SK-N-SH (cell line): ENCODE data around the gene SPOCK1. TPM values are rescaled to one million over a fixed set of nuclear protein-coding genes. Genes with fewer than 3 reads are reported as not detected.

Source experiments
- CTCF ChIA-PET: fragments of 300-600, 350-600 bp; formaldehyde crosslinking; extraction: SDS; loops from one replicate; lab custom pipeline; 2021; lab: Yijun Ruan, JAX
- POLR2A ChIA-PET: fragments of 350-600 bp; sonication (Branson Sonifier 250); formaldehyde crosslinking; extraction: SDS; loops from one replicate; lab custom pipeline; 2020; ENCODE audit warnings: antibody characterized with exemption, inconsistent platforms; lab: Yijun Ruan, JAX
- DNase-seq: peaks from one replicate; pipeline ENCODE4 v3.0.0; 2012
- H2AFZ ChIP-seq: fragments of 200-600 bp; sonication (generic); 2 replicates; pipeline ENCODE4 v1.8.1; 2016; ENCODE audit warnings: antibody characterized with exemption, mild to moderate bottlenecking, low read depth
- H3F3A ChIP-seq: fragments of 200-600 bp; sonication (generic); replicated peaks from 2 replicates; pipeline ENCODE3; 2016; ENCODE audit warnings: antibody characterized with exemption, mild to moderate bottlenecking; ENCODE audit not compliant: insufficient read depth
- H3K27ac ChIP-seq, 2 experiments: fragments of 200-500 bp in 1 of 2; fragments of 200-600 bp in 1 of 2; sonication (Bioruptor generic) in 1 of 2; sonication (generic), shearing (Covaris generic) in 1 of 2; 2 replicates each; pipeline versions ENCODE4 v1.5.1 to v1.6.1; 2014 to 2016; ENCODE audit warnings: low read depth in 2 of 2, inconsistent platforms in 1 of 2, low read length in 1 of 2, mild to moderate bottlenecking in 1 of 2, mixed read lengths in 1 of 2
- H3K27me3 ChIP-seq: fragments of 200-600 bp; sonication (generic), shearing (Covaris generic); 2 replicates; pipeline ENCODE4 v1.6.1; 2016; ENCODE audit warnings: mixed run types; ENCODE audit not compliant: insufficient read depth
- H3K36me3 ChIP-seq, 2 experiments: fragments of 200-500 bp in 1 of 2; fragments of 200-600 bp in 1 of 2; sonication (Bioruptor generic) in 1 of 2; sonication (generic) in 1 of 2; replicated peaks in 1 of 2; 2 replicates each; pipeline versions ENCODE3 to v1.5.1; 2014 to 2016; ENCODE audit warnings: low read length in 1 of 2, mild to moderate bottlenecking in 1 of 2; ENCODE audit not compliant: insufficient read depth in 2 of 2, control insufficient read depth in 1 of 2
- H3K4me1 ChIP-seq, 2 experiments: fragments of 200-500 bp in 1 of 2; fragments of 200-600 bp in 1 of 2; sonication (Bioruptor generic) in 1 of 2; sonication (generic), shearing (Covaris generic) in 1 of 2; 2 replicates each; pipeline versions ENCODE4 v1.5.1 to v1.6.1; 2014 to 2016; ENCODE audit warnings: low read depth in 1 of 2, low read length in 1 of 2, mixed run types in 1 of 2; ENCODE audit not compliant: insufficient read depth in 2 of 2, control insufficient read depth in 1 of 2
- H3K4me2 ChIP-seq: fragments of 200-600 bp; sonication (generic), shearing (Covaris generic); 2 replicates; pipeline ENCODE4 v1.6.1; 2017; ENCODE audit warnings: mixed run types
- H3K4me3 ChIP-seq, 2 experiments: fragments of 200-500 bp in 1 of 2; fragments of 200-600 bp in 1 of 2; sonication (Bioruptor generic) in 1 of 2; sonication (generic), shearing (Covaris generic) in 1 of 2; 2 replicates each; pipeline versions ENCODE4 v1.5.1 to v1.8.1; 2014 to 2016; ENCODE audit warnings: low read depth in 2 of 2, inconsistent platforms in 1 of 2, low read length in 1 of 2, mild to moderate bottlenecking in 1 of 2, mixed read lengths in 1 of 2, moderate library complexity in 1 of 2
- H3K79me2 ChIP-seq: fragments of 200-600 bp; sonication (generic); 2 replicates; pipeline ENCODE4 v1.8.1; 2017; ENCODE audit warnings: mild to moderate bottlenecking; ENCODE audit not compliant: insufficient read depth
- H3K9ac ChIP-seq: fragments of 200-600 bp; sonication (generic); 2 replicates; pipeline ENCODE4 v1.6.1; 2017; ENCODE audit warnings: mixed run types
- H3K9me2 ChIP-seq: fragments of 200-600 bp; sonication (generic); 2 replicates; pipeline ENCODE4 v1.6.1; 2017; ENCODE audit warnings: mixed run types
- H3K9me3 ChIP-seq: fragments of 200-600 bp; sonication (generic); 2 replicates; pipeline ENCODE4 v1.6.1; 2017; ENCODE audit warnings: mixed run types, mild to moderate bottlenecking, moderate library complexity
- H4K20me1 ChIP-seq: fragments of 200-600 bp; sonication (generic); 2 replicates; pipeline ENCODE4 v1.6.1; 2017; ENCODE audit warnings: mild to moderate bottlenecking, mixed run types; ENCODE audit not compliant: insufficient read depth
- CTCF ChIP-seq: fragments of 200-600 bp; sonication (generic); IDR thresholded peaks from 2 replicates; pipeline ENCODE4 v1.6.1; 2017; ENCODE audit warnings: antibody characterized with exemption, mild to moderate bottlenecking, moderate library complexity
- ELF1 ChIP-seq: IDR thresholded peaks from 2 replicates; pipeline ENCODE4 v1.4.0; 2012
- EZH2phosphoT487 ChIP-seq: fragments of 200-600 bp; sonication (generic); IDR thresholded peaks from 2 replicates; pipeline ENCODE4 v1.6.1; 2017; ENCODE audit warnings: low read depth, mixed run types, mild to moderate bottlenecking, antibody characterized with exemption, moderate library complexity, borderline replicate concordance
- FOXM1 ChIP-seq: IDR thresholded peaks from 2 replicates; pipeline ENCODE4 v1.4.0; 2012; ENCODE audit warnings: low read depth, mild to moderate bottlenecking
- GATA2 ChIP-seq: sonication (generic); formaldehyde crosslinking; IDR thresholded peaks from 2 replicates; pipeline ENCODE4 v1.5.0; 2020; ENCODE audit warnings: mild to moderate bottlenecking, missing genetic modification reagents
- MAX ChIP-seq: IDR thresholded peaks from 2 replicates; pipeline ENCODE4 v1.4.0; 2012; ENCODE audit warnings: low read depth
- MEF2A ChIP-seq: IDR thresholded peaks from 2 replicates; pipeline ENCODE4 v1.4.0; 2012; ENCODE audit warnings: low read depth, borderline replicate concordance
- MXI1 ChIP-seq: IDR thresholded peaks from 2 replicates; pipeline ENCODE4 v1.6.1; 2012; ENCODE audit warnings: mild to moderate bottlenecking, low read depth, low read length, improper control_type of control experiment
- NFIC ChIP-seq: IDR thresholded peaks from 2 replicates; pipeline ENCODE4 v1.4.0; 2012; ENCODE audit warnings: borderline replicate concordance
- NRF1 ChIP-seq: IDR thresholded peaks from 2 replicates; pipeline ENCODE4 v1.6.1; 2012; ENCODE audit warnings: low read depth, mild to moderate bottlenecking, low read length
- PBX3 ChIP-seq: IDR thresholded peaks from 2 replicates; pipeline ENCODE4; 2012
- POLR2AphosphoS5 ChIP-seq: IDR thresholded peaks from 2 replicates; pipeline ENCODE4 v1.6.1; 2012; ENCODE audit warnings: low read depth, low read length
- RAD21 ChIP-seq: IDR thresholded peaks from 2 replicates; pipeline ENCODE4 v1.6.1; 2012; ENCODE audit warnings: mild to moderate bottlenecking, low read length
- RFX5 ChIP-seq: IDR thresholded peaks from 2 replicates; pipeline ENCODE4 v1.6.1; 2012; ENCODE audit warnings: mild to moderate bottlenecking, improper control_type of control experiment, low read length
- SMC3 ChIP-seq: IDR thresholded peaks from 2 replicates; pipeline ENCODE4 v1.6.1; 2012; ENCODE audit warnings: low read depth, low read length, improper control_type of control experiment
- TAF1 ChIP-seq: IDR thresholded peaks from 2 replicates; pipeline ENCODE4 v1.6.1; 2012; ENCODE audit warnings: low read depth, mild to moderate bottlenecking, low read length, moderate library complexity, borderline replicate concordance
- WGBS: methylation state at CpG from one replicate; pipeline ENCODE4 v1.1.6; 2017; ENCODE audit warnings: low lambda C conversion rate; 5-methylcytosine and 5-hydroxymethylcytosine counted together
- polyA plus RNA-seq, 3 experiments: library from polyadenylated mRNA; depleted of rRNA; stranded (reverse); fragments of >200 nt; gene quantifications; 2 replicates each; pipeline ENCODE4 v1.2.3, GENCODE V29; 2012
- TF ChIP-seq, protein P1 (sequence below): IDR thresholded peaks from 2 replicates; pipeline ENCODE4 v1.6.1; 2012; ENCODE audit warnings: mild to moderate bottlenecking, low read depth, low read length, moderate library complexity
- TF ChIP-seq, protein P2 (sequence below): fragments of 150-350 bp; IDR thresholded peaks from 2 replicates; pipeline ENCODE4 v1.6.1; 2017; ENCODE audit warnings: antibody characterized with exemption, low read length, low read depth, borderline replicate concordance
- TF ChIP-seq, protein P3 (sequence below): fragments of 150-350 bp; IDR thresholded peaks from 2 replicates; pipeline ENCODE4 v1.6.1; 2016; ENCODE audit warnings: mild to moderate bottlenecking, low read depth, low read length

Gene SPOCK1
- polyA plus RNA-seq, 1 of the 3 experiments (the other 2 are of a cell fraction), result 11.3 TPM

GRCh38 chr5:137320056-137321045 is 178.8 kb downstream of the SPOCK1 start (continued):
- TF ChIP-seq, protein P1, sequence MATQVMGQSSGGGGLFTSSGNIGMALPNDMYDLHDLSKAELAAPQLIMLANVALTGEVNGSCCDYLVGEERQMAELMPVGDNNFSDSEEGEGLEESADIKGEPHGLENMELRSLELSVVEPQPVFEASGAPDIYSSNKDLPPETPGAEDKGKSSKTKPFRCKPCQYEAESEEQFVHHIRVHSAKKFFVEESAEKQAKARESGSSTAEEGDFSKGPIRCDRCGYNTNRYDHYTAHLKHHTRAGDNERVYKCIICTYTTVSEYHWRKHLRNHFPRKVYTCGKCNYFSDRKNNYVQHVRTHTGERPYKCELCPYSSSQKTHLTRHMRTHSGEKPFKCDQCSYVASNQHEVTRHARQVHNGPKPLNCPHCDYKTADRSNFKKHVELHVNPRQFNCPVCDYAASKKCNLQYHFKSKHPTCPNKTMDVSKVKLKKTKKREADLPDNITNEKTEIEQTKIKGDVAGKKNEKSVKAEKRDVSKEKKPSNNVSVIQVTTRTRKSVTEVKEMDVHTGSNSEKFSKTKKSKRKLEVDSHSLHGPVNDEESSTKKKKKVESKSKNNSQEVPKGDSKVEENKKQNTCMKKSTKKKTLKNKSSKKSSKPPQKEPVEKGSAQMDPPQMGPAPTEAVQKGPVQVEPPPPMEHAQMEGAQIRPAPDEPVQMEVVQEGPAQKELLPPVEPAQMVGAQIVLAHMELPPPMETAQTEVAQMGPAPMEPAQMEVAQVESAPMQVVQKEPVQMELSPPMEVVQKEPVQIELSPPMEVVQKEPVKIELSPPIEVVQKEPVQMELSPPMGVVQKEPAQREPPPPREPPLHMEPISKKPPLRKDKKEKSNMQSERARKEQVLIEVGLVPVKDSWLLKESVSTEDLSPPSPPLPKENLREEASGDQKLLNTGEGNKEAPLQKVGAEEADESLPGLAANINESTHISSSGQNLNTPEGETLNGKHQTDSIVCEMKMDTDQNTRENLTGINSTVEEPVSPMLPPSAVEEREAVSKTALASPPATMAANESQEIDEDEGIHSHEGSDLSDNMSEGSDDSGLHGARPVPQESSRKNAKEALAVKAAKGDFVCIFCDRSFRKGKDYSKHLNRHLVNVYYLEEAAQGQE, result no peak
- TF ChIP-seq MEF2A (no peak), RFX5 (no peak), SMC3 (peak; percentile 81), MXI1 (no peak), EZH2phosphoT487 (no peak), POLR2AphosphoS5 (no peak), NRF1 (no peak)
- TF ChIP-seq, protein P2, sequence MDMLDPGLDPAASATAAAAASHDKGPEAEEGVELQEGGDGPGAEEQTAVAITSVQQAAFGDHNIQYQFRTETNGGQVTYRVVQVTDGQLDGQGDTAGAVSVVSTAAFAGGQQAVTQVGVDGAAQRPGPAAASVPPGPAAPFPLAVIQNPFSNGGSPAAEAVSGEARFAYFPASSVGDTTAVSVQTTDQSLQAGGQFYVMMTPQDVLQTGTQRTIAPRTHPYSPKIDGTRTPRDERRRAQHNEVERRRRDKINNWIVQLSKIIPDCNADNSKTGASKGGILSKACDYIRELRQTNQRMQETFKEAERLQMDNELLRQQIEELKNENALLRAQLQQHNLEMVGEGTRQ, result no peak
- TF ChIP-seq, all 33 proteins: peak for 3

DNA sequence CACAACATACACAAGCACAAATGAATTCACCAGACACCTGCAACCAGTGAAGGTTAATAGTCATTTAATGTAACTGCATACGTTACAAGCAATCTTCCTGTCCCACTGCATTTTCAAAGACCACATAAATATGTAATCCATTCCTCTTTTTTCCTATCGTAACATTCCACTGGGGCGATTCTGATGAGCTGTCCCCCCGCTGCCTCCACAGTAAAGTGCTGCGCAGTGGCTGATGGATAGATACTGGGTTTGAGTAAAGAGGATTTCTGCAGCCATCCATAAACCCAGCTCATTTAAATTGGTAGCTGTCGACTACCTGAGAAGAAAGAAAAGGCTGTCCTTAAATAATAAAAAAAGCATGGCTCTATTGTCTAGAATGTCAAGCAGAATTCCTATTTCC is 181.1 kb downstream of the SPOCK1 start:
- ChIA-PET CTCF (interaction anchor here (1.0 to 9.9 kb wide), 7 partner anchors 8 to 287 kb away, joined by 4 to 140 read pairs (median 23); partner anchors contain the start of gene SPOCK1), POLR2A (no interaction called here)
- no peaks in the 10 kb centered on the region for H3K36me3 ChIP-seq
- no peak for TF ChIP-seq MEF2A
- TF ChIP-seq ELF1, result no peak
- TF ChIP-seq TAF1, result no peak
- no peak for TF ChIP-seq CTCF
- TF ChIP-seq, protein P2, result no peak
- TF ChIP-seq GATA2 (CRISPR knock-in tag), result no peak
- no peak for TF ChIP-seq FOXM1
- TF ChIP-seq PBX3, result no peak
- TF ChIP-seq NFIC, result no peak
- no peak for TF ChIP-seq MAX
- TF ChIP-seq POLR2AphosphoS5, result no peak
- TF ChIP-seq, protein P3, sequence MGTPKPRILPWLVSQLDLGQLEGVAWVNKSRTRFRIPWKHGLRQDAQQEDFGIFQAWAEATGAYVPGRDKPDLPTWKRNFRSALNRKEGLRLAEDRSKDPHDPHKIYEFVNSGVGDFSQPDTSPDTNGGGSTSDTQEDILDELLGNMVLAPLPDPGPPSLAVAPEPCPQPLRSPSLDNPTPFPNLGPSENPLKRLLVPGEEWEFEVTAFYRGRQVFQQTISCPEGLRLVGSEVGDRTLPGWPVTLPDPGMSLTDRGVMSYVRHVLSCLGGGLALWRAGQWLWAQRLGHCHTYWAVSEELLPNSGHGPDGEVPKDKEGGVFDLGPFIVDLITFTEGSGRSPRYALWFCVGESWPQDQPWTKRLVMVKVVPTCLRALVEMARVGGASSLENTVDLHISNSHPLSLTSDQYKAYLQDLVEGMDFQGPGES, result no peak
- TF ChIP-seq RAD21, result no peak

More for the DNA sequence above, 181.1 kb downstream of the SPOCK1 start:
- Histone ChIP-seq H3K79me2 (peaks cover 24% of the 10 kb centered on the region), H3K4me2 (no peak overlapping the region), H3K4me3 (no peak overlapping the region), H3K27ac (no peak overlapping the region), H4K20me1 (no peaks in the 10 kb centered on the region), H3K27me3 (no peaks in the 10 kb centered on the region), H3F3A (no peaks in the 10 kb centered on the region), H3K4me1 (peaks cover 5 to 21% of the 10 kb centered on the region in 2 experiments; a peak in 2 of 4 replicates), H3K9ac (no peak overlapping the region), H2AFZ (no peak overlapping the region), H3K9me2 (no peaks in the 10 kb centered on the region), H3K9me3 (no peaks in the 10 kb centered on the region; the same call in 1 of the 2 replicates)
- DNase-seq, result no peak
- 76% methylated on average over 6 of the region's 6 CpGs for WGBS
